Amygdala (tissue), 56 donors: Measurements from ENCODE around the gene LGALS7.
A peak's percentile ranks its signal among the peaks of the same experiment; 100 is the strongest.

Experiments used
- DNase-seq, 56 donors: peaks; one replicate each; lab custom pipeline; 2025; lab: John Stamatoyannopoulos, UW

The LGALS7 gene

DNA sequence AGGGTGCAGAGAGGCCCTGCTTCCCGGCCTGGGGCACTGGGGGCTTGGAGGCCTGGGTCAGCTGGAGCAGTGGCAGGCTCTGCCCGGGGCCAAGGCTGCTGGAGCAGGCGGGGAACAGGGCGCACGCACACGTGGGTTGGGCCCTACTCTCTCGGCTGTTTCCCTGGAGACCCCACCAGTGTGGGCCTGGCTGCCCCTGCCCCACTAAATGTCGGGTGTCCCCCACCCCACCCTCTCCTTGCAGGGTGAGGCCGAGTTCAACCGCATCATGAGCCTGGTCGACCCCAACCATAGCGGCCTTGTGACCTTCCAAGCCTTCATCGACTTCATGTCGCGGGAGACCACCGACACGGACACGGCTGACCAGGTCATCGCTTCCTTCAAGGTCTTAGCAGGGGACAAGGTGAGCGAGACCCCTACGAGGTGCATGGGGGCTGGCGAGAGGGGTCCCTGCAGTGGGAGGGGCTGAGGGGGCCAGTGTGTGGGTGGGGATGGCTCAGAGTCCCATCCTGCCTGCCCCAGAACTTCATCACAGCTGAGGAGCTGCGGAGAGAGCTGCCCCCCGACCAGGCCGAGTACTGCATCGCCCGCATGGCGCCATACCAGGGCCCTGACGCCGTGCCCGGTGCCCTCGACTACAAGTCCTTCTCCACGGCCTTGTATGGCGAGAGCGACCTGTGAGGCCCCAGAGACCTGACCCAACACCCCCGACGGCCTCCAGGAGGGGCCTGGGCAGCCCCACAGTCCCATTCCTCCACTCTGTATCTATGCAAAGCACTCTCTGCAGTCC lies 44.4 kb downstream of the LGALS7 start:
- DNase-seq: no peak

DNA sequence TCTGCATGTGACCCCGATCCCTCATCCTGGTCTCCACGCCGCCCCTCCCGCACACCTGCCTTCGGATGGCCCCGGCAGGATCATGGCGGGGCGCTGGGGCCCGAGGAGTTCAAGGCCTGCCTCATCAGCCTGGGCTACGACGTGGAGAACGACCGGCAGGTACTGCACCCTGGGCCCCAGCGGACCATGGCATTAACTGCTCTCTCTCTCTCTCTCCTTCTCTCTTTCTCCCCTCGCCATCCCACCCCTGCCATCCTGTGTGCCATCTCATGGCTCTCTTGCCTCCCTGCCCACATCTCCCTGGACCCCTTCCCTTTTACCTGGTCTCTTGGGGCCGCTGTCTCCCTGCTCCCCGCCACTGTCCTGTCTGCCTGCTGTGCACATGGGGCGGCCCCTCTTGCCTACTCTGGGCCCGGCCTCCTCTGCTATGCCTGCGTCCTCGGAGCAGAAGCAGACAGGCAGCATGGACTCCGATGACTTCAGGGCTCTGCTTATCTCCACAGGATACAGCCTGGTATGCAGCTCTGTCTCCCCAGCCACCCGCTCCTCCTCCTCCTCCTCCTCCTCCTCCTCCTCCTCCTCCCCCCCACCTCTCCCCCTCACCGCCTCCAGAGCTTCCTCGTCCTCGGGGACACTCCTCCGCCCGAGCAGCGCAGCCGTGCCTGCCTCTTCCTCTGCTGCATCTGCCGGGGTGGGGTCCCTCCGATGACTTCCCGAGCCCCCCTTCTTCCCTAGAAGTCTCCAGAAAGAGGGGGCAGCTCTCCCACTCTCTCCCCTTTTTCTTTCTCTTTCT lies 45.3 kb downstream of the LGALS7 start:
- no peak for DNase-seq

DNA sequence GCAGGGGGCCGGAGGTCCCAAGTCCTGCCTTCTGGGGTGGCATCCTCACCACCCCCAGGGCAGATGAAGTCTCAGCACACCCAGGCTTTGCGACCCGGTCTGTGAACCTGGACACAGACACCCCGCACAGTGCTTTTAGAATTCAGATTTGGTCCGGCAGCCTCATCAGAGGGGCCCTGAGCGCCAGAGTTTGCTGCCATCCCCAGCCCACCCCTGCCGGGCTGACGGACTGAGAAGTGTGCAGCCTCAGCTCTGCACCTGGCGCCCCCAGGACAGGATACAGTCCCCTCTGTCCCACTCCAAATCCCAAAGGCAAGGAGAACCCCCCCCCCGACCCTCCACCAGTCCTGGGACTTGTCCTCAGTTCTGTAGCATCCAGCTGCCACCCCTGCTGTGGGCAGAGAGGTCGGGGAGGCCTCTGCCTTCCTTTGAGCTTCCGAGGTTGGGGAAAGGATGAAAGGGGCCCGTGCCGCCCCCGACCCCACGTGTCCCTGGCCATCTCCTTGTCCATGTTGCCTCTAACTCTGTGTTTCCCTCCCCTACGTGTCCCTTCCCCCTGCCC lies 45.9 kb downstream of the LGALS7 start:
- no peak for DNase-seq

DNA sequence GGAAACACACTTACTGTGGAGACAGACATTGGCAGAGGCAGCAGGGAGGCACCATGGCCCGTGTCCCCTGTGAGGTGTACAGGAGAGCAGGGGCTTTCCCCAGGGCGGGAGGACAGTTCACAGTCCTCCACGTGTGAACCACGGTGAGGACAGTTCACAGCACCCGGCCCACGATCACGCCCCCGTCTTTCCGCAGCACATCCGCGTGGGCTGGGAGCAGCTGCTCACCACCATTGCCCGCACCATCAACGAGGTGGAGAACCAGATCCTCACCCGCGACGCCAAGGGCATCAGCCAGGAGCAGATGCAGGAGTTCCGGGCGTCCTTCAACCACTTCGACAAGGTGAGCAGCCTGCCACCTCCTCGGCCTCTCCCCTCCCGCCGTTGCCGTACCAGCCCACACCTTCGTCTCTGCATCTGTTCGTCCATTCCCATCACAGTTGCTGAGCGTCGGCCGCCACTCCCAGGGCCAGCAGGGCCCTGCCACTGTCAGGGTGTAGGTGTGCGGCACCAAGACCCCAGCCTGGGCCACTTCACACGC lies 46.5 kb downstream of the LGALS7 start:
- DNase-seq: no peak

DNA sequence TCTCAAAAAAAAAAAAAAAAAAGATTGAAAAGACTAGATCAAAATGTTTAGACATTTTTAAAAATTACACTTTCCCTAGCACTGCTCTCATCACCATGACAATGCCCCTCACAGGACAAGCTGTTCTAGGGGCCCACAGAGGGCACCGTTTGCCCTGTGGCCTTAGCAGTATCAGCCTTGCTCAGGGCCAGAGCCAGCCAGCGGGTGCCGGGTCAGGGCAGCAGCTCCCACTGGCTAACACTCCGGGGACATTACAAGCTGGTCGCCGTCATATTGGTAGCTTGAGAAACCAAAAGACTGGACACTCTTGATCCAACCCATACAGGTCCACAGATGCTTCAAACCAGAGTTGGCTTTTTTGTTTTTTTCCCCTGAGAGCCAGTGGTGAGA lies 47.0 kb downstream of the LGALS7 start:
- DNase-seq: no peak

DNA sequence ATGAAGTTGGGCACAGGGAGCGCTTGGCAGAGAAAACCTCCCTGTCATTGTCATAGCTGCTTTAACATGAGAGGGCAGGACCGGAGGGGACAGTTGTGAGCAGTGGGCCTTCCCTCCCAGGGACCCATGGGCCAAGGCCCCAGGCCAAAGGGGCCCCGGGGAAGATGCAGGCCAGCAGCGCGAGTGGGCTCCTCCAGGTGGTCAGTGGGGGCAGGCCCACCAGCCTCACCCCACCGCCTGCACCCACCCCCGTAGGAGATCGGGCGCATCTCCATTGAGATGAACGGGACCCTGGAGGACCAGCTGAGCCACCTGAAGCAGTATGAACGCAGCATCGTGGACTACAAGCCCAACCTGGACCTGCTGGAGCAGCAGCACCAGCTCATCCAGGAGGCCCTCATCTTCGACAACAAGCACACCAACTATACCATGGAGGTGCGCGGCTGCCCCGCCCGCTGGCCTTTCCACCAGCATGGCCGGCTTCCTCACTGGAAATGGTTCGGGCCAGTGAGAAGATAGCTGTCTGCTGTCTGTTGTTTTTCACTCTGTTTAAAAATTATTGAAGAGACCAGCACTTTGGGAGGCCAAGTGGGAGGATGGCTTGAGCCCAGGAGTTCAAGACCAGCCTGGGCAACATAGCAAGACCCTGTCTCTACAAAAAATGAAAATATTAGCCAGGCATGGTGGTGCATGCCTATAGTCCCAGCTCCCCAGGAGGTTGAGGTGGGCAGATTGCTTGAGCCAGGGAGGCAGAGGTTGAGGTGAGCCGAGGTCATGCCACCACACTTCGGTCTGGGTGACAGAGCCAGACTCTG lies 47.6 kb downstream of the LGALS7 start:
- no peak for DNase-seq

DNA sequence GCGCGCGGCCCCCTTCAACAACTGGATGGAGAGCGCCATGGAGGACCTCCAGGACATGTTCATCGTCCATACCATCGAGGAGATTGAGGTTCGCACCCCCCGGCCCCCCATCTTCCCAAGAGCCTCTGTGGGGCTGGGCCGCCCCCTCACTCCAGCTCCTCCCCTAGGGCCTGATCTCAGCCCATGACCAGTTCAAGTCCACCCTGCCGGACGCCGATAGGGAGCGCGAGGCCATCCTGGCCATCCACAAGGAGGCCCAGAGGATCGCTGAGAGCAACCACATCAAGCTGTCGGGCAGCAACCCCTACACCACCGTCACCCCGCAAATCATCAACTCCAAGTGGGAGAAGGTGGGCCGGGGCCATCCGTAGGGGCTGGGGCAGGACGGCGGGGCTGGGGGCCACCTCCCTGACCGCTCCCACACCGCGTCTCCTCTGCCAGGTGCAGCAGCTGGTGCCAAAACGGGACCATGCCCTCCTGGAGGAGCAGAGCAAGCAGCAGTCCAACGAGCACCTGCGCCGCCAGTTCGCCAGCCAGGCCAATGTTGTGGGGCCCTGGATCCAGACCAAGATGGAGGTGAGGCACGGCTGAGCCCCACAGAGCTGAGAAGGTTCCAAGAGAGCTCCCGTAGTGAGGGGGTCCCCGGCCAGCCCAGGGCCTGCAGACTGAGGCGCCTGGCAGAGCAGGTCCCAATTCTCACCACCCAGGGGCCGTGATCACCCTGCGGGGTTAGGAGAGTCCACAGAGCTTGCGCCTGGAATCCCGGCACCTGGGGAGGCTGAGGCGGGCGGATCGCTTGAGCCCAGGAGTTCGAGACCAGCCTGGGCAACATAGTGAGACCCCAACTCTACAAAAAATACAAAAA lies 49.1 kb downstream of the LGALS7 start:
- DNase-seq: no peak

DNA sequence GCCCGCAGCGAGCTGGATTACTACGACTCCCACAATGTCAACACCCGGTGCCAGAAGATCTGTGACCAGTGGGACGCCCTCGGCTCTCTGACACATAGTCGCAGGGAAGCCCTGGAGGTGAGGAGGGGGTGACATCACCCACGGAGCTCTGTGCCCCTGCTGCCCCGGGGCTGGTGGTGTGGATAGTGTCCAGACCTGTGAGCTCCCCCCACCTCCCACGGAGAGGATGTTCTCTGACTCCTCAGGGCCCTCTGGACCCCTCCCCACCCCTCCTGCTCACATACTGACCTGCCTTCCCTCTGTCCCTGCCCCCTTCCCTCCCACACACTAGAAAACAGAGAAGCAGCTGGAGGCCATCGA lies 49.7 kb downstream of the LGALS7 start:
- no peak for DNase-seq

DNA sequence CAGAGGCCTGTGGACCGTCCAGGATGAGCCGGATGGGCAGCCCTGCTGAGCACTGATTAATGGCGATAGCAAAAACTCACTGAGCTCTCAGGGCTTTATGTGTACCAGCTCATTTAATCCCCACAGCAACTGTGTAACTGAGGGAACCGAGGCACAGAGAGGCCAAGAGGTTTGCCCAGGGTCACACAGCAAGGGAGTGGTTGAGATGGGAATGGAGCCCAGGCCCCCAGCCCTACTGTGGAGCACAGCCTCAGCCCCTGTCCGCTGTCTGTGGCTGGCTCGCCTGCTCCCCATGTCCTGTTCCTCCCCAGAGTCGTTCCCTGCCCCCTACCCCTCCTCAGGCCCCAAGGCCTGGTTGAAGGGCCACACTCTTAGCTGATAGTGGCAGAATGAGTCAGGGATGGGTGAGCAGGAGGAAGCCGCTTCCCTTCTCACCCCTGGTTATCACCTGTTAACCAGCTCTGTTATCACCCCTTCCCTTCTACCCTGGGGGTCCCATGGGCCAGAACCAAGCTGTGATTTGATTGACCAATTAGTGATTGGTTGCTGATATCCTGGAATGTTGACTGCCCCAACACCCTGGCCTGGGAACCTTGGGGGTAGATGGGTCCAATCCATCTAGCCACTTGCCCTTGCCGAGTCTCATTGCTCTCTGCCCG lies 50.2 kb downstream of the LGALS7 start:
- DNase-seq: no peak

DNA sequence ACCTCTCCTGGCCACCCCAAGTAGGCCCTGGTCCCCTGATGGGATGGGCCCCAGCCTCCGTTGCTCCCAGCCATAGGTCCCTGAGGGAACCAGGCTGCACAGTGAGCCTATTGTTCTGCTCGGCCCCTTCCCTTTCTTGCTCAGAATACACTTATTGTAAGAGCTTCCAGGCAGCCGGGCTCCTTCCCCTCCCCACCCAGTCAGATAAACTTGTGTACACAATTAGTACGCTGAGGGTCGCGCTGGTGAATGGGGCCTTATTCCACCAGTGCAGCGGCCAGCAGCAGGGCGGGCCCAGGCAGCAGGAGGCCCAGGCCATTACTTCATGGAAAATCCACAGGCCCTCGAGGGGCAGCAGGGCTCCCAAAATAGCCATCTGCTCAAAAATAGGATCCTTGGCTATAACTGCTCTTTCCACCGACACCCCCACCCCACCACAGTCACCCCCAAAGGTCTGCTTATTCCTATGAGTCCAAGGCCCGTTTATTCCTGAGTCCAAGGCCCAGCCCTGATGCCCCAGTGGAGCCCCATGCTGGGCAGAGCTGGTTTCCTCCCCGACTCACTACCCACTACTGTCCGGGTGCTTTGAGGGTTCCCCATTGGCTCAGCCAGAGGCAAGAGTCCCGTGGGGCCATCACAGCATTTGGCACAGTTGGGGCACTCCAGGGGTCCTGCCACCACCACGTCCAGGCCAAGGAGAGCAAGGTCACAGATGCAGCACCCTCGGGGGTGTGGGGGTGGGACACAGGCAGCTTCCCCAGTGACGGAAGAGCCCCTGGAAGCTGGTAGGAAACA lies 51.1 kb downstream of the LGALS7 start:
- peak in 52 of 56 donors; percentile 35 to 95 (median 79) for DNase-seq

DNA sequence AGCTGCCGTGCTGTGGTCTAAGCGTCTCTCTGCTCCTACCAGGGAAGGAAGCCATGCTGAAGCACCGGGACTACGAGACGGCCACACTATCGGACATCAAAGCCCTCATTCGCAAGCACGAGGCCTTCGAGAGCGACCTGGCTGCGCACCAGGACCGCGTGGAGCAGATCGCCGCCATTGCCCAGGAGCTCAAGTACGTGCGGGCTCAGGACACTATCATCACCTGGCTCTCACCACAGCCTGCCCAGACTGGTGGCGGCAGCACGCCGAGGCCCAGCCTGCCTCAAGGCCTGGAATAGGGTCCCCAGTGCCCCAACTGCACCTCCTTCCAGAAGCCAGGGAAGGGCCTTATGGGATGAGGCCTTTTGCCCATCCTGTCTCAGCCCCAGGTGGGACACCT lies 51.8 kb downstream of the LGALS7 start:
- no peak for DNase-seq
